Measurements from ENCODE around the gene G2E3.

The G2E3 gene

DNA sequence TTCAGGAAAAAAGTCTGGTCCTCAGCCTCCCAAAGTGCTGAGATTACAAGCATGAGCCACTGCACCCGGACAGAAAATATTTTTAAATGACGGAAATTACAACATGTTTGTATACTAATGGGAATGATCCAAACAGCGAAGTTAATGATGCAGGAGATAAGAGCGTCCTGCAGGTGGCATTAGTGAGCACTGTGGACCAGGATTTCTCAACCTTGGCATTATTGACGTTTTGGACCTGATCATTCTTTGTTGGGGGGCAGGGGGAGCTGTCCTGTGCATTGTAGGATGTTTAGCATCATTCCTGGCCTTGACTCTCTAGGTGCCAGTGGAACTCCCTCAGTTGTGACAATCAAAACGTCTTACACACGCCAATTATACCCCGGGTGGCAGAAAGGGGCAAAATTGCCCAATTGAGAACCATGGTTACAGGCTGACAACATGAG, 97.3 kb downstream of the G2E3 start:
- TF ChIP-seq, protein P1, sequence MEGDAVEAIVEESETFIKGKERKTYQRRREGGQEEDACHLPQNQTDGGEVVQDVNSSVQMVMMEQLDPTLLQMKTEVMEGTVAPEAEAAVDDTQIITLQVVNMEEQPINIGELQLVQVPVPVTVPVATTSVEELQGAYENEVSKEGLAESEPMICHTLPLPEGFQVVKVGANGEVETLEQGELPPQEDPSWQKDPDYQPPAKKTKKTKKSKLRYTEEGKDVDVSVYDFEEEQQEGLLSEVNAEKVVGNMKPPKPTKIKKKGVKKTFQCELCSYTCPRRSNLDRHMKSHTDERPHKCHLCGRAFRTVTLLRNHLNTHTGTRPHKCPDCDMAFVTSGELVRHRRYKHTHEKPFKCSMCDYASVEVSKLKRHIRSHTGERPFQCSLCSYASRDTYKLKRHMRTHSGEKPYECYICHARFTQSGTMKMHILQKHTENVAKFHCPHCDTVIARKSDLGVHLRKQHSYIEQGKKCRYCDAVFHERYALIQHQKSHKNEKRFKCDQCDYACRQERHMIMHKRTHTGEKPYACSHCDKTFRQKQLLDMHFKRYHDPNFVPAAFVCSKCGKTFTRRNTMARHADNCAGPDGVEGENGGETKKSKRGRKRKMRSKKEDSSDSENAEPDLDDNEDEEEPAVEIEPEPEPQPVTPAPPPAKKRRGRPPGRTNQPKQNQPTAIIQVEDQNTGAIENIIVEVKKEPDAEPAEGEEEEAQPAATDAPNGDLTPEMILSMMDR (IDR thresholded peaks at IDR 0.05; ENCODE audit: low read depth, low read length), result peak; percentile 39; the same call in 1 of the 2 replicates
- no peak overlapping the region for H3K4me3 ChIP-seq (ENCODE audit: low read depth, low read length)

DNA sequence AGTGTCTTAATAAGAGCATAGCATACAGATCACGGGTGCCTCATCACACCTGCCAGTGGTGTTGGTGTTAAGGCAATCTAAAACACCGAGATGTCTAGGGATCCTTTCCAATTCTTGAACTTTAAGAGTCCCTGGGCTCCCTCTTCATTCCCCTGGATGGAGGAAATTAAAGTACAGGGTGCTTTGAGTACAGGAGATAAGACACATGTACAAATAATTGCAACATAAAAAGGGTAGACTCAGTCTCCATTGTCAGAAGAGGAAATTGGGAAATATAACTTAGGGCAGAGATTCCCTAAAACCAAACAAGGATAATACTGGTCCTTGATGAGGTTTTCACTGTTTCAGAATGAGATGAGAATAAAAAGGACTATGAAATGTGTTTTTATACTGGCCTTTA, 98.1 kb downstream of the G2E3 start:
- TF ChIP-seq, protein P1 (IDR thresholded peaks at IDR 0.05; ENCODE audit: low read depth, low read length), result no peak
- no peak overlapping the region for H3K4me3 ChIP-seq (ENCODE audit: low read depth, low read length)

DNA sequence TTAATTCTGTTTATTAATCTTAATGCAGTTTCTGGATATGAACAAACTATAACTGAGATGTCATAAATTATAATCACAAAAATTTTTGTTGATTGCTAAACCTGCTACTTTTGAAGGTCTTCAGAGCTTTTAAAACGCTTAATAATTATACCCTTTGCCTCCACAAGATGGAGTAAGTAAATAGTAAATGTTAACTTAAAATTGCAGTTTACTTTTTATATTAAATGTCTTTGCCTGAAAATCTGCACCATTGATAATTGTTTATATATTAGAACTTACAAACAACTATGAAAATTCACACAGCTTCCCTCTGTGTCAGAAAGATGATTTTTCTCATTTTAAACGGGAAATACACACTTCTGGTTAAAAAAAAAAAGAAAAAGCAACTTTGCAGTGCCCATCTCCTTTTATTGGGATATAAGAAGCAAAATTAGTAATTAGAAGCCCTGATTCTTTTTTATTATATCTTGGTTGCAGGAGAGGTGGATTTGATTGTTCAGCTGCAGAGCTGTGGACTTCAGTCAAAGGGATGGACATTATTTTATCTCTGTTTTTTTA, 98.7 kb downstream of the G2E3 start:
- TF ChIP-seq, protein P1 (IDR thresholded peaks at IDR 0.05; ENCODE audit: low read depth, low read length), result no peak
- H3K4me3 ChIP-seq (ENCODE audit: low read depth, low read length), result no peak overlapping the region

DNA sequence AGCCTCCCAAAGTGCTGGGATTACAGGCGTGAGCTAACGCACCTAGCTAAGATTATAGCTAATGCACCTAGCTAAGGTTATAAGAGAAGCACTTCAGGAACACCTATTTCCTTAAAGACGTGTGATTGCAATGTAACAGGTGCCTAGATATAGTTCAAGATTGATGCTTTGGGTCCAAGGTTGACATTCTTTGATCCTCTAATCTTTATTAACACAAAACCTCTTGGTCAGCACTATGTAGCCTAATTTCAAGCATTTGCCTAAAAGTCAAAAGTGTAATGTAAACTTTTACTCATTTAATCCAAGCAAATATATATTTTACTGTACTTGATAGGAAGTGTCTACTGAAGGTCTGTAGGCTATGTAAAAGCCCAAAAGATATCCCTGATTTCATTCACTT, 99.7 kb downstream of the G2E3 start:
- TF ChIP-seq, protein P1 (IDR thresholded peaks at IDR 0.05; ENCODE audit: low read depth, low read length), result no peak

DNA sequence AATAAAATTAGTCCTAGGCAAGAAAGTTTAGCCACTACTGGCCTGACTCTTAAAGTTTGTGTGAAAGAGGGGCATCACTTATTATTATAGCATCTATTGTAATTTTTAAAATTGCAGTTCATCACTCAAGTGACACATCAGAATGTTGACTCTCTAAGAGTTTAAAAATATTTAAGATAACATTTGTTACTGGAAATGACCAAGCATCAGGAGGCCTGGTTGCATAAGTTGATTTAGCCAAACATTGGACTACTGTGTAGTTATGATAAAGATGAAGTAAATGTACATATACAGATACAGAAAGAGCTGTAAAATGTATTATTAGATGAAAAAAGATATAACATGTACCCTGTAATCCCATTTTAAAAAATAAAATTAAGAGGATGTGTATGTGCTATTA, 110.6 kb downstream of the G2E3 start:
- TF ChIP-seq, protein P1 (IDR thresholded peaks at IDR 0.05; ENCODE audit: low read depth, low read length), result no peak
- H3K4me3 ChIP-seq (ENCODE audit: low read depth, low read length), result no peak overlapping the region

More for the DNA sequence above, 99.7 kb downstream of the G2E3 start:
- no peak overlapping the region for H3K4me3 ChIP-seq (ENCODE audit: low read depth, low read length)
